Gastroesophageal sphincter (tissue), 4 donors: ENCODE results near the gene CYP1B1. TPM values are rescaled to one million over a fixed set of nuclear protein-coding genes. Genes with fewer than 3 reads are reported as not detected.

Source experiments
- ATAC-seq: fragments of 150-250 bp; one replicate; pipeline ENCODE4 v1.9.1; 2016; ENCODE audit warnings: mild to moderate bottlenecking, moderate library complexity
- H3K27ac ChIP-seq, 4 donors: fragments of 200-600 bp; sonication (generic) in 3 of 4; 1 replicate in 3 of 4; 2 replicates in 1 of 4; pipeline ENCODE4 v1.5.1; 2016 to 2019
- H3K27me3 ChIP-seq: fragments of 200-600 bp; sonication (generic); one replicate; pipeline ENCODE4 v1.5.1; 2019
- H3K36me3 ChIP-seq, 2 donors: fragments of 200-600 bp; sonication (generic); one replicate each; pipeline ENCODE4 v1.5.1; 2019; ENCODE audit warnings: control low read depth in 1 of 2
- H3K4me1 ChIP-seq, 3 donors: fragments of 200-600 bp; sonication (generic); 1 replicate in 2 of 3; 2 replicates in 1 of 3; pipeline ENCODE4 v1.5.1; 2016 to 2019; ENCODE audit warnings: control low read depth in 2 of 3
- H3K4me3 ChIP-seq, 2 donors: fragments of 200-600 bp; sonication (generic); one replicate each; pipeline ENCODE4 v1.5.1; 2019; ENCODE audit warnings: mild to moderate bottlenecking in 1 of 2, moderate library complexity in 1 of 2
- H3K9me3 ChIP-seq, 3 donors: fragments of 200-600 bp; sonication (generic); one replicate each; pipeline ENCODE4 v1.5.1; 2017 to 2019; ENCODE audit warnings: control low read depth in 2 of 3
- CTCF ChIP-seq, 4 experiments: fragments of 200-600 bp in 2 of 4; fragments of 450-650 bp in 2 of 4; sonication (generic) in 1 of 4; IDR thresholded peaks; one replicate each; pipeline ENCODE4 v1.5.1; 2017 to 2019; ENCODE audit warnings: antibody characterized with exemption in 4 of 4, mild to moderate bottlenecking in 2 of 4, moderate library complexity in 2 of 4
- EP300 ChIP-seq: sonication (generic); formaldehyde crosslinking; IDR thresholded peaks from one replicate; pipeline ENCODE4 v1.6.1; 2017; ENCODE audit warnings: antibody characterized with exemption, mild to moderate bottlenecking
- POLR2A ChIP-seq, 2 donors: fragments of 450-650 bp; IDR thresholded peaks; one replicate each; pipeline ENCODE4 v1.6.1; 2017; ENCODE audit warnings: antibody characterized with exemption in 2 of 2, mild to moderate bottlenecking in 2 of 2, moderate library complexity in 1 of 2
- POLR2AphosphoS5 ChIP-seq: sonication (generic); formaldehyde crosslinking; IDR thresholded peaks from one replicate; pipeline ENCODE4 v1.6.1; 2017; ENCODE audit warnings: antibody characterized with exemption
- WGBS, 2 donors: methylation state at CpG; one replicate each; pipeline ENCODE4 v1.1.5; 2018; ENCODE audit warnings: low coverage in 1 of 2; 5-methylcytosine and 5-hydroxymethylcytosine counted together
- total RNA-seq, 4 donors: library from RNA; depleted of rRNA; stranded (reverse); fragments of >200 nt; gene quantifications; one replicate each; pipeline ENCODE4 v1.1.0, GENCODE V29; 2016

Gene CYP1B1
- total RNA-seq, 4 donors from 2014 or later = 19.5 to 156 (median 35.6) TPM

GRCh38 chr2:38079116-38080052, 3.4 kb upstream of the CYP1B1 start:
- WGBS, 2 donors = 59 to 80% methylated on average over 9 to 11 of the region's 11 CpGs
- TF ChIP-seq POLR2A (IDR thresholded peaks at IDR 0.05) (no peak), EP300 (no peak), CTCF (IDR thresholded peaks at IDR 0.05) (no peak), POLR2AphosphoS5 (no peak)
- H3K27ac ChIP-seq = no peak overlapping the region
- H3K4me3 ChIP-seq = no peak overlapping the region
- no peaks in the 10 kb centered on the region for H3K9me3 ChIP-seq
- no peaks in the 10 kb centered on the region for H3K36me3 ChIP-seq
- no peak for ATAC-seq
- H3K27me3 ChIP-seq = peaks cover 41% of the 10 kb centered on the region
- peaks cover 0 to 37% (median 30%) of the 10 kb centered on the region in 3 donors for H3K4me1 ChIP-seq

GRCh38 chr2:38077431-38077769, 1.4 kb upstream of the CYP1B1 start:
- Histone ChIP-seq H3K36me3 (no peaks in the 10 kb centered on the region), H3K4me3 (peak overlapping the region; percentile 40 to 60), H3K9me3 (no peaks in the 10 kb centered on the region), H3K4me1 (peaks cover 0 to 51% (median 32%) of the 10 kb centered on the region in 3 donors), H3K27ac (peak overlapping the region; percentile 18 to 90 (median 82)), H3K27me3 (peaks cover 61% of the 10 kb centered on the region)
- ATAC-seq = no peak
- no peak for TF ChIP-seq POLR2AphosphoS5
- no peak for TF ChIP-seq EP300
- no peak for TF ChIP-seq POLR2A (IDR thresholded peaks at IDR 0.05)
- TF ChIP-seq CTCF (IDR thresholded peaks at IDR 0.05) = no peak
- 33 to 40% methylated on average over 2 to 11 of the region's 12 CpGs for WGBS, 2 donors

GRCh38 chr2:38076710-38077430, 919 bp upstream of the CYP1B1 start:
- WGBS, 2 donors = 0% methylated on average over 5 of the region's 76 CpGs; no CpG with 5 or more reads in 1 of the 2 donors
- Histone ChIP-seq H3K27ac (peak overlapping the region; percentile 18 to 90 (median 82)), H3K9me3 (no peaks in the 10 kb centered on the region), H3K4me3 (peak overlapping the region; percentile 40 to 60), H3K36me3 (no peaks in the 10 kb centered on the region), H3K27me3 (peaks cover 61% of the 10 kb centered on the region), H3K4me1 (peaks cover 0 to 51% (median 32%) of the 10 kb centered on the region in 3 donors)
- peak; percentile 71 for ATAC-seq
- TF ChIP-seq EP300 (no peak), CTCF (IDR thresholded peaks at IDR 0.05) (peak in 2 of 4 experiments; percentile 37 to 51), POLR2A (IDR thresholded peaks at IDR 0.05) (peak; percentile 55 to 71), POLR2AphosphoS5 (peak; percentile 73)

- ATAC-seq = peak; percentile 79
- Histone ChIP-seq H3K4me3 (peak overlapping the region; percentile 40 to 60), H3K27ac (peak overlapping the region; percentile 18 to 90 (median 82)), H3K4me1 (peaks cover 0 to 51% (median 32%) of the 10 kb centered on the region in 3 donors), H3K27me3 (peaks cover 61% of the 10 kb centered on the region), H3K36me3 (no peaks in the 10 kb centered on the region), H3K9me3 (no peaks in the 10 kb centered on the region)
- WGBS, 2 donors = 2% methylated on average over 10 of the region's 51 CpGs; no CpG with 5 or more reads in 1 of the 2 donors
- TF ChIP-seq POLR2AphosphoS5 (peak; percentile 57), CTCF (IDR thresholded peaks at IDR 0.05) (peak in 2 of 4 experiments; percentile 53 to 56), POLR2A (IDR thresholded peaks at IDR 0.05) (no peak), EP300 (no peak)
Measured at GRCh38 chr2:38076152-38076709, 280 bp upstream of the CYP1B1 start.
